Uterus (tissue), 2 donors: ENCODE results near the gene PSMC2.

Experiments used
- POLR2A ChIP-seq, 2 donors: fragments of 450-650 bp; IDR thresholded peaks; one replicate each; pipeline ENCODE4 v1.6.1; 2016; ENCODE audit warnings: antibody characterized with exemption in 2 of 2, mild to moderate bottlenecking in 1 of 2, moderate library complexity in 1 of 2
- TF ChIP-seq, protein P1 (sequence below), 4 experiments: fragments of 200-600 bp in 2 of 4; fragments of 450-650 bp in 2 of 4; sonication (generic) in 2 of 4; IDR thresholded peaks; one replicate each; pipeline ENCODE4 v1.5.1; 2016 to 2019; ENCODE audit warnings: antibody characterized with exemption in 4 of 4, mild to moderate bottlenecking in 2 of 4, moderate library complexity in 1 of 4

DNA sequence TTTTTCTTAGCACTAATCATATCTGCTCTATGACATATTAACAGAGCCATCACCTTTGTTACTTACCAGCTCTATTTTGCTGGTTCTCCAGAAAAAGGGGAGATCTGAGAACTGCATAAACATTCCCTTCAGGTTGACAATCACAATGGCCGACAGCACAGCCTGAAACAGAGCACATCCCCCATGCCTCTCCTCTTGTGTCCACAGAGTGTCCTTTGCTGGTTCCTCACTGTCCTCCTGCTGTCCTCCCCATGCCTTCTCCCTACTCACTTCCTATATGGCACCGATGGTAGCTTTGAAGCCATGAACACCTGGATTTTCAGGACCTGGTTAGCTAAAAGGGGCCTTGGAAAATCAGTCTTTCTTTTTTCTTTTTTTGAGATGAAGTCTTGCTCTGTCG, 41.8 kb downstream of the PSMC2 start:
- TF ChIP-seq, protein P1, sequence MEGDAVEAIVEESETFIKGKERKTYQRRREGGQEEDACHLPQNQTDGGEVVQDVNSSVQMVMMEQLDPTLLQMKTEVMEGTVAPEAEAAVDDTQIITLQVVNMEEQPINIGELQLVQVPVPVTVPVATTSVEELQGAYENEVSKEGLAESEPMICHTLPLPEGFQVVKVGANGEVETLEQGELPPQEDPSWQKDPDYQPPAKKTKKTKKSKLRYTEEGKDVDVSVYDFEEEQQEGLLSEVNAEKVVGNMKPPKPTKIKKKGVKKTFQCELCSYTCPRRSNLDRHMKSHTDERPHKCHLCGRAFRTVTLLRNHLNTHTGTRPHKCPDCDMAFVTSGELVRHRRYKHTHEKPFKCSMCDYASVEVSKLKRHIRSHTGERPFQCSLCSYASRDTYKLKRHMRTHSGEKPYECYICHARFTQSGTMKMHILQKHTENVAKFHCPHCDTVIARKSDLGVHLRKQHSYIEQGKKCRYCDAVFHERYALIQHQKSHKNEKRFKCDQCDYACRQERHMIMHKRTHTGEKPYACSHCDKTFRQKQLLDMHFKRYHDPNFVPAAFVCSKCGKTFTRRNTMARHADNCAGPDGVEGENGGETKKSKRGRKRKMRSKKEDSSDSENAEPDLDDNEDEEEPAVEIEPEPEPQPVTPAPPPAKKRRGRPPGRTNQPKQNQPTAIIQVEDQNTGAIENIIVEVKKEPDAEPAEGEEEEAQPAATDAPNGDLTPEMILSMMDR (IDR thresholded peaks at IDR 0.05): no peak
- TF ChIP-seq POLR2A (IDR thresholded peaks at IDR 0.05): no peak
